AG04449 (cell line): ENCODE measurements around the gene NDOR1.

Source experiments
- CTCF ChIA-PET: fragments of 350-600 bp; formaldehyde crosslinking; extraction: SDS; loops from one replicate; lab custom pipeline; 2021; ENCODE audit warnings: antibody characterized with exemption; lab: Yijun Ruan, JAX
- POLR2A ChIA-PET: fragments of 400-600, 350-600 bp; formaldehyde crosslinking; extraction: SDS; loops from one replicate; lab custom pipeline; 2020; ENCODE audit warnings: antibody characterized with exemption, inconsistent platforms; lab: Yijun Ruan, JAX
- DNase-seq: peaks from one replicate; pipeline ENCODE4 v3.0.0-alpha.2; 2010; ENCODE audit warnings: low read depth, low spot score
- H3K4me3 ChIP-seq: 2 replicates; pipeline ENCODE4 v1.5.1; 2011; ENCODE audit warnings: low read depth, mild to moderate bottlenecking, control low read depth, low read length
- CTCF ChIP-seq: IDR thresholded peaks from one replicate; pipeline ENCODE4 v1.5.1; 2011; ENCODE audit warnings: mild to moderate bottlenecking, moderate library complexity, low read length, control low read depth, inconsistent platforms; ENCODE audit not compliant: insufficient read depth; ENCODE audit errors: missing control alignments

Gene NDOR1

GRCh38 chr9:137234055-137234697, 28.7 kb downstream of the NDOR1 start:
- ChIA-PET POLR2A (interaction anchor here (1.0 kb wide), 1 partner anchor 11 kb away, joined by 3 read pairs; no protein-coding TSS in a partner anchor), CTCF (interaction anchor here (1.0 to 8.1 kb wide), 3 partner anchors 9 to 57 kb away, joined by 3 to 139 read pairs (median 6); partner anchors contain the start of genes CYSRT1, RNF208 and RNF224)
- TF ChIP-seq CTCF: no peak
- no peak overlapping the region for H3K4me3 ChIP-seq
- DNase-seq: no peak

GRCh38 chr9:137234758-137235423, 29.4 kb downstream of the NDOR1 start:
- ChIA-PET POLR2A (interaction anchor here (1.0 kb wide), 1 partner anchor 12 kb away, joined by 3 read pairs; no protein-coding TSS in a partner anchor), CTCF (interaction anchor here (0.7 to 8.1 kb wide), 5 partner anchors 10 to 58 kb away, joined by 3 to 139 read pairs (median 4); partner anchors contain the start of genes CYSRT1, NDOR1, RNF208 and RNF224)
- H3K4me3 ChIP-seq: no peak overlapping the region
- TF ChIP-seq CTCF: no peak
- DNase-seq: no peak

GRCh38 chr9:137235424-137236237, 30.1 kb downstream of the NDOR1 start:
- DNase-seq: no peak
- no peak for TF ChIP-seq CTCF
- CTCF ChIA-PET: interaction anchor here (0.6 to 8.1 kb wide), 30 partner anchors 10 to 447 kb away, joined by 3 to 139 read pairs (median 6); partner anchors contain the start of genes CYSRT1, DPP7, MAN1B1 and NDOR1
- no peak overlapping the region for H3K4me3 ChIP-seq
- POLR2A ChIA-PET: interaction anchor here (1.0 kb wide), 1 partner anchor 12 kb away, joined by 3 read pairs; no protein-coding TSS in a partner anchor

GRCh38 chr9:137236238-137236935, 30.9 kb downstream of the NDOR1 start:
- DNase-seq: no peak

More at GRCh38 chr9:137236238-137236935, 30.9 kb downstream of the NDOR1 start:
- ChIA-PET CTCF (interaction anchor here (0.6 to 8.1 kb wide), 59 partner anchors 9 to 449 kb away, joined by 3 to 139 read pairs (median 4); partner anchors contain the start of genes CYSRT1, DPP7, EXD3 and LRRC26), POLR2A (interaction anchor here (1.0 kb wide), 1 partner anchor 13 kb away, joined by 3 read pairs; no protein-coding TSS in a partner anchor)
- H3K4me3 ChIP-seq: no peak overlapping the region
- peak; percentile 98 for TF ChIP-seq CTCF
